GM23338 (cell line): ENCODE data around the gene KRTAP5-6. TPM values are rescaled to one million over a fixed set of nuclear protein-coding genes. Genes with fewer than 3 reads are reported as not detected.

Experiments
- ATAC-seq: fragments of 200-7000 bp; cut with Tn5 transposase; 3 replicates; pipeline ENCODE4 v1.9.1; 2020
- DNase-seq: peaks from one replicate; pipeline ENCODE4 v3.0.0-alpha.2; 2015; ENCODE audit warnings: low spot score
- H2AFZ ChIP-seq: fragments of 200-600 bp; sonication (generic); 2 replicates; pipeline ENCODE4 v1.8.0; 2016; ENCODE audit warnings: antibody characterized with exemption, mild to moderate bottlenecking, moderate library complexity
- H3F3A ChIP-seq: fragments of 200-600 bp; sonication (generic); replicated peaks from 2 replicates; pipeline ENCODE4 v1.8.0; 2017; ENCODE audit warnings: antibody characterized with exemption, mixed run types, low read depth
- H3K27ac ChIP-seq: fragments of 200-600 bp; sonication (generic); 2 replicates; pipeline ENCODE4 v1.6.1; 2016; ENCODE audit warnings: low read depth
- H3K27me3 ChIP-seq: fragments of 200-600 bp; sonication (generic); 2 replicates; pipeline ENCODE4 v1.8.0; 2016; ENCODE audit warnings: mild to moderate bottlenecking, mixed run types, moderate library complexity; ENCODE audit not compliant: insufficient read depth
- H3K36me3 ChIP-seq: fragments of 200-600 bp; sonication (generic); 2 replicates; pipeline ENCODE4 v1.8.0; 2016; ENCODE audit warnings: mild to moderate bottlenecking; ENCODE audit not compliant: insufficient read depth
- H3K4me1 ChIP-seq: fragments of 200-600 bp; sonication (generic); 2 replicates; pipeline ENCODE4 v1.8.0; 2016; ENCODE audit warnings: mild to moderate bottlenecking, moderate library complexity; ENCODE audit not compliant: insufficient read depth
- H3K4me2 ChIP-seq: fragments of 200-600 bp; sonication (generic); 2 replicates; pipeline ENCODE4 v1.7.1; 2017; ENCODE audit warnings: mixed run types
- H3K4me3 ChIP-seq: fragments of 200-600 bp; sonication (generic); 2 replicates; pipeline ENCODE4 v1.6.1; 2016; ENCODE audit warnings: mixed run types
- H3K79me2 ChIP-seq: fragments of 200-600 bp; sonication (generic); replicated peaks from 2 replicates; pipeline ENCODE4 v1.8.0; 2017; ENCODE audit warnings: mild to moderate bottlenecking; ENCODE audit not compliant: insufficient read depth
- H3K9me2 ChIP-seq: fragments of 200-600 bp; sonication (generic); 2 replicates; pipeline ENCODE4 v1.8.0; 2017; ENCODE audit not compliant: insufficient read depth
- H4K20me1 ChIP-seq: fragments of 200-600 bp; sonication (generic); replicated peaks from 2 replicates; pipeline ENCODE4 v1.8.0; 2017; ENCODE audit warnings: mild to moderate bottlenecking; ENCODE audit not compliant: insufficient read depth
- H3K27ac Mint-ChIP-seq: 2 replicates; pipeline ENCODE4 v1.8.0; 2020; ENCODE audit warnings: inconsistent platforms, mild to moderate bottlenecking, moderate library complexity, mixed read lengths
- H3K27me3 Mint-ChIP-seq: 3 replicates; pipeline ENCODE4 v1.8.0; 2022; ENCODE audit warnings: low read depth, mild to moderate bottlenecking, moderate library complexity, mixed read lengths, inconsistent platforms; ENCODE audit not compliant: insufficient read depth, poor library complexity
- H3K36me3 Mint-ChIP-seq: 3 replicates; pipeline ENCODE4 v1.8.0; 2021; ENCODE audit warnings: low read depth, mild to moderate bottlenecking, inconsistent platforms, moderate library complexity, mixed read lengths
- H3K4me1 Mint-ChIP-seq: 3 replicates; pipeline ENCODE4 v1.8.0; 2020; ENCODE audit warnings: mild to moderate bottlenecking, inconsistent platforms, mixed read lengths
- H3K4me3 Mint-ChIP-seq: 3 replicates; pipeline ENCODE4 v1.8.0; 2021; ENCODE audit warnings: moderate library complexity, mild to moderate bottlenecking, inconsistent platforms, mixed read lengths
- H3K9me3 Mint-ChIP-seq: 3 replicates; pipeline ENCODE4 v1.8.0; 2020; ENCODE audit warnings: moderate library complexity, mild to moderate bottlenecking, inconsistent platforms, mixed read lengths
- CREB1 ChIP-seq: fragments of 250-450 bp; sonication (Bioruptor Pico); IDR thresholded peaks from 2 replicates; pipeline ENCODE4 v1.5.0; 2020; ENCODE audit warnings: low read depth, mild to moderate bottlenecking, moderate library complexity
- CTCF ChIP-seq, 2 experiments: fragments of 200-600 bp in 1 of 2; sonication (generic) in 1 of 2; conservative IDR thresholded peaks; 2 replicates each; pipeline versions ENCODE4 v1.5.1 to v1.6.1; 2016 to 2017; ENCODE audit warnings: antibody characterized with exemption in 2 of 2, low read depth in 2 of 2, mild to moderate bottlenecking in 2 of 2, moderate library complexity in 1 of 2
- ETS1 ChIP-seq: IDR thresholded peaks from 2 replicates; pipeline ENCODE4 v1.6.1; 2016; ENCODE audit warnings: antibody characterized with exemption
- EZH2 ChIP-seq: fragments of 200-600 bp; sonication (generic); IDR thresholded peaks from one replicate; pipeline ENCODE4 v1.8.0; 2017; ENCODE audit warnings: antibody characterized with exemption, mild to moderate bottlenecking, low read depth; ENCODE audit not compliant: unreplicated experiment
- EZH2phosphoT487 ChIP-seq: fragments of 200-600 bp; sonication (generic); IDR thresholded peaks from one replicate; pipeline ENCODE4 v1.8.1; 2018; ENCODE audit warnings: antibody characterized with exemption; ENCODE audit not compliant: unreplicated experiment
- JUNB ChIP-seq: IDR thresholded peaks from one replicate; pipeline ENCODE4 v1.6.1; 2016; ENCODE audit warnings: antibody characterized with exemption; ENCODE audit not compliant: unreplicated experiment
- NANOG ChIP-seq: IDR thresholded peaks from 2 replicates; pipeline ENCODE4 v1.6.1; 2016; ENCODE audit warnings: antibody characterized with exemption, borderline replicate concordance
- POLR2AphosphoS5 ChIP-seq: IDR thresholded peaks from 2 replicates; pipeline ENCODE4 v1.6.1; 2016; ENCODE audit warnings: antibody characterized with exemption, low read depth
- STAT1 ChIP-seq: IDR thresholded peaks from one replicate; pipeline ENCODE4 v1.6.1; 2016; ENCODE audit warnings: antibody characterized with exemption; ENCODE audit not compliant: unreplicated experiment
- ZNF114 ChIP-seq: fragments of 250-450 bp; sonication (Bioruptor Pico); IDR thresholded peaks from 2 replicates; pipeline ENCODE4 v1.5.0; 2020; ENCODE audit warnings: mild to moderate bottlenecking, moderate library complexity
- ZNF331 ChIP-seq: fragments of 250-450 bp; sonication (Bioruptor Pico); IDR thresholded peaks from 2 replicates; pipeline ENCODE4 v1.5.0; 2020; ENCODE audit warnings: low read depth, mild to moderate bottlenecking, moderate library complexity
- ZNF462 ChIP-seq: fragments of 250-450 bp; sonication (Bioruptor Pico); IDR thresholded peaks from 2 replicates; pipeline ENCODE4 v1.5.0; 2020; ENCODE audit warnings: mild to moderate bottlenecking, moderate library complexity
- polyA plus RNA-seq: library from polyadenylated mRNA; unstranded; fragments of >200 nt; fragmentation: Nextera tagmentation; extraction: Ambion mirVana; gene quantifications from 2 replicates; pipeline ENCODE4 v1.2.1, GENCODE V29; 2016
- total RNA-seq: library from RNA; depleted of rRNA; stranded (reverse); fragments of >200 nt; shearing (Covaris generic); gene quantifications from 2 replicates; pipeline ENCODE4 v1.2.3, GENCODE V29; 2014
- TF ChIP-seq, protein P1 (sequence below): IDR thresholded peaks from one replicate; pipeline ENCODE4 v1.6.1; 2018; ENCODE audit warnings: antibody characterized with exemption; ENCODE audit not compliant: unreplicated experiment

The KRTAP5-6 gene
- total and polyA plus RNA-seq, 2 experiments from 2014 or later = not detected

- Mint-ChIP-seq H3K27me3 (peaks cover 17% of the 10 kb centered on the region), H3K36me3 (no peaks in the 10 kb centered on the region), H3K4me3 (peak overlapping the region; percentile 79; the same call in 2 of the 3 replicates), H3K9me3 (no peaks in the 10 kb centered on the region; the same call in 2 of the 3 replicates), H3K4me1 (peaks cover 5% of the 10 kb centered on the region; the same call in 2 of the 3 replicates), H3K27ac (no peak overlapping the region)
- H3K79me2 ChIP-seq = no peaks in the 10 kb centered on the region
- H3F3A ChIP-seq = no peaks in the 10 kb centered on the region
- H2AFZ ChIP-seq = no peak overlapping the region
- H3K4me2 ChIP-seq = peak overlapping the region; percentile 84; the same call in 1 of the 2 replicates
- no peaks in the 10 kb centered on the region for H3K27me3 ChIP-seq
- no peak overlapping the region for H3K27ac ChIP-seq
- H3K4me3 ChIP-seq = peak overlapping the region; percentile 56; the same call in 1 of the 2 replicates
- 0 out of 2 replicates have a peak, but pooled peaks cover 6% of the 10 kb centered on the region for H3K4me1 ChIP-seq
- TF ChIP-seq CREB1 (CRISPR knock-in tag) (no peak), EZH2 (no peak), POLR2AphosphoS5 (no peak), NANOG (no peak), CTCF (conservative IDR thresholded peaks at IDR 0.05; ENCODE audit: low read depth in 2 of 2) (no peak), ZNF462 (CRISPR knock-in tag) (no peak), JUNB (no peak), STAT1 (no peak), ETS1 (no peak), ZNF114 (no peak), EZH2phosphoT487 (no peak), ZNF331 (CRISPR knock-in tag) (no peak)
- TF ChIP-seq, protein P1, sequence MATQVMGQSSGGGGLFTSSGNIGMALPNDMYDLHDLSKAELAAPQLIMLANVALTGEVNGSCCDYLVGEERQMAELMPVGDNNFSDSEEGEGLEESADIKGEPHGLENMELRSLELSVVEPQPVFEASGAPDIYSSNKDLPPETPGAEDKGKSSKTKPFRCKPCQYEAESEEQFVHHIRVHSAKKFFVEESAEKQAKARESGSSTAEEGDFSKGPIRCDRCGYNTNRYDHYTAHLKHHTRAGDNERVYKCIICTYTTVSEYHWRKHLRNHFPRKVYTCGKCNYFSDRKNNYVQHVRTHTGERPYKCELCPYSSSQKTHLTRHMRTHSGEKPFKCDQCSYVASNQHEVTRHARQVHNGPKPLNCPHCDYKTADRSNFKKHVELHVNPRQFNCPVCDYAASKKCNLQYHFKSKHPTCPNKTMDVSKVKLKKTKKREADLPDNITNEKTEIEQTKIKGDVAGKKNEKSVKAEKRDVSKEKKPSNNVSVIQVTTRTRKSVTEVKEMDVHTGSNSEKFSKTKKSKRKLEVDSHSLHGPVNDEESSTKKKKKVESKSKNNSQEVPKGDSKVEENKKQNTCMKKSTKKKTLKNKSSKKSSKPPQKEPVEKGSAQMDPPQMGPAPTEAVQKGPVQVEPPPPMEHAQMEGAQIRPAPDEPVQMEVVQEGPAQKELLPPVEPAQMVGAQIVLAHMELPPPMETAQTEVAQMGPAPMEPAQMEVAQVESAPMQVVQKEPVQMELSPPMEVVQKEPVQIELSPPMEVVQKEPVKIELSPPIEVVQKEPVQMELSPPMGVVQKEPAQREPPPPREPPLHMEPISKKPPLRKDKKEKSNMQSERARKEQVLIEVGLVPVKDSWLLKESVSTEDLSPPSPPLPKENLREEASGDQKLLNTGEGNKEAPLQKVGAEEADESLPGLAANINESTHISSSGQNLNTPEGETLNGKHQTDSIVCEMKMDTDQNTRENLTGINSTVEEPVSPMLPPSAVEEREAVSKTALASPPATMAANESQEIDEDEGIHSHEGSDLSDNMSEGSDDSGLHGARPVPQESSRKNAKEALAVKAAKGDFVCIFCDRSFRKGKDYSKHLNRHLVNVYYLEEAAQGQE = no peak
- no peaks in the 10 kb centered on the region for H4K20me1 ChIP-seq
- ATAC-seq (no peak), DNase-seq (no peak)
- H3K9me2 ChIP-seq = no peaks in the 10 kb centered on the region
- no peaks in the 10 kb centered on the region for H3K36me3 ChIP-seq
These were observed 4.2 kb upstream of the KRTAP5-6 start for GRCh38 chr11:1692708-1693326.
